Activated CD8-positive, alpha-beta T cell treated with anti-CD3 and anti-CD28 coated beads for 36 hours (primary cell): ENCODE results near the gene PARP9. TPM values are rescaled to one million over a fixed set of nuclear protein-coding genes. Genes with fewer than 3 reads are reported as not detected.

Source experiments
- ATAC-seq: fragments of 200-7000 bp; cut with Tn5 transposase; one replicate; pipeline ENCODE4 v1.10.0; 2021; ENCODE audit warnings: mild to moderate bottlenecking, moderate library complexity
- CTCF ChIA-PET: fragments of 350-600 bp; sonication (Branson Sonifier 250); formaldehyde crosslinking; loops from one replicate; lab custom pipeline; 2021; ENCODE audit warnings: antibody characterized with exemption; lab: Charles Lee
- POLR2A ChIA-PET: fragments of 350-600 bp; sonication (Branson Sonifier 250); formaldehyde crosslinking; loops from one replicate; lab custom pipeline; 2021; ENCODE audit warnings: antibody characterized with exemption; lab: Charles Lee
- DNase-seq: peaks from one replicate; pipeline ENCODE4 v3.0.0-alpha.2; 2020
- H3K27ac Mint-ChIP-seq: one replicate; pipeline ENCODE4 v1.8.0; 2021; ENCODE audit warnings: mild to moderate bottlenecking, mixed read lengths
- H3K27me3 Mint-ChIP-seq: one replicate; pipeline ENCODE4 v1.8.0; 2021; ENCODE audit warnings: mixed read lengths
- H3K36me3 Mint-ChIP-seq: one replicate; pipeline ENCODE4 v1.8.0; 2021; ENCODE audit warnings: low read depth, mixed read lengths
- H3K4me1 Mint-ChIP-seq: one replicate; pipeline ENCODE4 v1.8.0; 2021; ENCODE audit warnings: low read depth, mixed read lengths
- H3K4me3 Mint-ChIP-seq: one replicate; pipeline ENCODE4 v1.8.0; 2021; ENCODE audit warnings: mild to moderate bottlenecking, moderate library complexity, mixed read lengths
- H3K9me3 Mint-ChIP-seq: one replicate; pipeline ENCODE4 v1.8.0; 2021; ENCODE audit warnings: mixed read lengths
- CTCF ChIP-seq: fragments of 200-600 bp; IDR thresholded peaks from one replicate; pipeline ENCODE4 v1.8.0; 2022; ENCODE audit warnings: antibody characterized with exemption, mild to moderate bottlenecking
- intact Hi-C: fragments of 100-400 bp; cut with micrococcal nuclease; formaldehyde crosslinking; loops from one replicate; pipeline ENCODE4 v1.10.0; 2022
- total RNA-seq, 2 experiments: library from RNA; stranded (reverse); gene quantifications; one replicate each; pipeline ENCODE4 v1.2.3, GENCODE V29; 2021

The PARP9 gene
- total RNA-seq, 2 experiments from 2014 or later: 17.8 to 18.5 TPM

GRCh38 chr3:122523317-122523716 is 40.8 kb downstream of the PARP9 start:
- no peak for DNase-seq
- ChIA-PET CTCF (interaction anchor here (0.6 to 1.5 kb wide), 2 partner anchors 153 to 156 kb away, joined by 3 to 4 read pairs; no protein-coding TSS in a partner anchor), POLR2A (no interaction called here)
- peaks cover 2% of the 10 kb centered on the region for H3K27me3 Mint-ChIP-seq
- H3K9me3 Mint-ChIP-seq: no peaks in the 10 kb centered on the region
- no peaks in the 10 kb centered on the region for H3K36me3 Mint-ChIP-seq
- no peak for TF ChIP-seq CTCF
- no peaks in the 10 kb centered on the region for H3K4me1 Mint-ChIP-seq
- H3K27ac Mint-ChIP-seq: no peak overlapping the region
- ATAC-seq: no peak
- no peak overlapping the region for H3K4me3 Mint-ChIP-seq
- intact Hi-C loops: no loop called here

GRCh38 chr3:122520861-122521260 is 43.2 kb downstream of the PARP9 start:
- intact Hi-C loops: no loop called here
- DNase-seq: no peak
- Mint-ChIP-seq H3K27ac (no peak overlapping the region), H3K27me3 (peaks cover 2% of the 10 kb centered on the region), H3K36me3 (no peaks in the 10 kb centered on the region), H3K4me3 (no peak overlapping the region), H3K4me1 (no peaks in the 10 kb centered on the region), H3K9me3 (no peaks in the 10 kb centered on the region)
- ChIA-PET CTCF (no interaction called here), POLR2A (no interaction called here)
- ATAC-seq: no peak
- TF ChIP-seq CTCF: no peak

GRCh38 chr3:122519693-122520092 is 44.4 kb downstream of the PARP9 start:
- DNase-seq (no peak), ATAC-seq (no peak)
- intact Hi-C loops: no loop called here
- Mint-ChIP-seq H3K9me3 (no peaks in the 10 kb centered on the region), H3K27me3 (peaks cover 2% of the 10 kb centered on the region), H3K36me3 (no peaks in the 10 kb centered on the region), H3K4me1 (peaks cover 3% of the 10 kb centered on the region), H3K4me3 (no peak overlapping the region), H3K27ac (no peak overlapping the region)
- CTCF ChIA-PET: interaction anchor here (0.7 kb wide), 1 partner anchor 78 kb away, joined by 3 read pairs; no protein-coding TSS in a partner anchor
- no peak for TF ChIP-seq CTCF
- POLR2A ChIA-PET: interaction anchor here (0.6 kb wide), 1 partner anchor 985 kb away, joined by 4 read pairs; no protein-coding TSS in a partner anchor

- H3K9me3 Mint-ChIP-seq: no peaks in the 10 kb centered on the region
- ATAC-seq (no peak), DNase-seq (no peak)
- H3K36me3 Mint-ChIP-seq: peaks cover 3% of the 10 kb centered on the region
- peaks cover 13% of the 10 kb centered on the region for H3K4me1 Mint-ChIP-seq
- H3K4me3 Mint-ChIP-seq: no peak overlapping the region
- no peak overlapping the region for H3K27ac Mint-ChIP-seq
- POLR2A ChIA-PET: interaction anchor here (1.0 to 1.4 kb wide), 4 partner anchors 9 to 164 kb away, joined by 3 to 4 read pairs (median 3); partner anchors contain the start of gene PARP14
- TF ChIP-seq CTCF: no peak
- intact Hi-C loops: no loop called here
- CTCF ChIA-PET: interaction anchor here (0.8 to 1.6 kb wide), 4 partner anchors 11 to 124 kb away, joined by 3 to 4 read pairs (median 3); no protein-coding TSS in a partner anchor
- H3K27me3 Mint-ChIP-seq: peaks cover 2% of the 10 kb centered on the region
These were observed 47.2 kb downstream of the PARP9 start for GRCh38 chr3:122516846-122517360.

GRCh38 chr3:122515870-122516269 is 48.2 kb downstream of the PARP9 start:
- Mint-ChIP-seq H3K4me3 (peak overlapping the region; percentile 7), H3K27ac (no peak overlapping the region), H3K27me3 (peaks cover 1% of the 10 kb centered on the region), H3K36me3 (peaks cover 9% of the 10 kb centered on the region), H3K9me3 (no peaks in the 10 kb centered on the region), H3K4me1 (peaks cover 24% of the 10 kb centered on the region)
- CTCF ChIA-PET: interaction anchor here (0.8 to 1.6 kb wide), 3 partner anchors 10 to 123 kb away, joined by 3 to 4 read pairs (median 3); no protein-coding TSS in a partner anchor
- DNase-seq (no peak), ATAC-seq (no peak)
- intact Hi-C loops: no loop called here
- TF ChIP-seq CTCF: no peak
- POLR2A ChIA-PET: interaction anchor here (0.9 to 1.4 kb wide), 3 partner anchors 10 to 165 kb away, joined by 3 read pairs; partner anchors contain the start of gene PARP14
